ENCODE results near the gene ILKAP. TPM values are rescaled to one million over a fixed set of nuclear protein-coding genes. Genes with fewer than 3 reads are reported as not detected.

ILKAP gene
- polyA plus RNA-seq, 2 of the 4 experiments (the other 2 are of a cell fraction) = 36.3 to 41.4 TPM

DNA sequence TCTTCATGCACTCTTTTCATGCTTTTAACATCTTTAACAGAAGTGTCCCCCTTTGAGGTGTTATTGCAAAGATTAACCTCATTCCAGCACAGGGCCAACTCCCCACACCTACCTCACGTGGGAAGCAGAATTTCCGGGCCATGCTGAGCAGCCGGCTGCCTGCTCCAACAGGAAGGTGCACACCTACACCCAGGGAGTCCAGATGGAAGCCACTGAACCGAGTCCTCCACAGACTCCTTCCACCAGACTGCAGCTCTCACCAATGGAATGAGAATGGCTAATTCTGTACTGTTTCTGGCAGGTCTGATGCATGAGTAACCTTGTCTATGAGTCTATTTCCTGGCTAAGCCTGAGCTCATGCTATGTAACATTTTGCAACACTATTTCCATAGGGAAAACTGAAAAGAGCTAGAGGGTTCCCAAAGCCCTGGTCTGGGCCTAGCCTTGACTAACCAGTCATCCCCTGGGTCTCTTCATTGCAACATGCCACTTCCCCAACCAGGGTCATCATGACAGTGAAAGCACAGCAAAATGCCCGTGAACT is 33.7 kb downstream of the ILKAP start:
- FAIRE-seq = no peak
- ATAC-seq = peak; percentile 45 to 56
- POLR2A ChIA-PET = interaction anchor here (0.7 to 1.0 kb wide), 3 partner anchors 70 to 109 kb away, joined by 3 to 4 read pairs (median 3); partner anchors contain the start of genes HES6 and SCLY
- peak overlapping the region; percentile 88 to 89 for H3K27ac ChIP-seq
- 44% methylated on average over 5 of the region's 5 CpGs for WGBS (ENCODE audit: missing lambda C conversion rate)
- peaks cover 33% of the 10 kb centered on the region for H3K4me1 ChIP-seq
- TF ChIP-seq FOSL2 (IDR thresholded peaks at IDR 0.05) = 0 out of 2 replicates have a peak, but pooled peaks have one; percentile 24
- TF ChIP-seq FOSL2 (CRISPR knock-in tag; IDR thresholded peaks at IDR 0.05) = peak; percentile 19; the same call in 1 of the 2 replicates
- TF ChIP-seq, protein P1, sequence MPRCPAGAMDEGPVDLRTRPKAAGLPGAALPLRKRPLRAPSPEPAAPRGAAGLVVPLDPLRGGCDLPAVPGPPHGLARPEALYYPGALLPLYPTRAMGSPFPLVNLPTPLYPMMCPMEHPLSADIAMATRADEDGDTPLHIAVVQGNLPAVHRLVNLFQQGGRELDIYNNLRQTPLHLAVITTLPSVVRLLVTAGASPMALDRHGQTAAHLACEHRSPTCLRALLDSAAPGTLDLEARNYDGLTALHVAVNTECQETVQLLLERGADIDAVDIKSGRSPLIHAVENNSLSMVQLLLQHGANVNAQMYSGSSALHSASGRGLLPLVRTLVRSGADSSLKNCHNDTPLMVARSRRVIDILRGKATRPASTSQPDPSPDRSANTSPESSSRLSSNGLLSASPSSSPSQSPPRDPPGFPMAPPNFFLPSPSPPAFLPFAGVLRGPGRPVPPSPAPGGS (IDR thresholded peaks at IDR 0.05) = no peak
- TF ChIP-seq CEBPB (IDR thresholded peaks at IDR 0.05) = peak; percentile 44 to 60; a peak in 2 of 4 replicates
- peak overlapping the region; percentile 15; the same call in 1 of the 3 replicates for H3K4me3 ChIP-seq
- peak overlapping the region; percentile 68 for H3K4me2 ChIP-seq
- peak; percentile 30 to 46 for DNase-seq (ENCODE audit: low read depth in 1 of 2, low spot score in 1 of 2)
- no peaks in the 10 kb centered on the region for H3K9me3 ChIP-seq
- CTCF ChIA-PET = interaction anchor here (1.1 to 3.7 kb wide), 3 partner anchors 9 to 93 kb away, joined by 3 to 15 read pairs (median 3); no protein-coding TSS in a partner anchor

- Histone ChIP-seq H3K4me3 (peak overlapping the region; percentile 15; the same call in 1 of the 3 replicates), H3K4me2 (peak overlapping the region; percentile 68), H3K4me1 (peaks cover 33% of the 10 kb centered on the region), H3K27ac (peak overlapping the region; percentile 88 to 89), H3K9me3 (no peaks in the 10 kb centered on the region)
- TF ChIP-seq CEBPB (IDR thresholded peaks at IDR 0.05) (0 out of 4 replicates have a peak, but pooled peaks of 1 of the 2 experiments have one; percentile 20), CBX8 (IDR thresholded peaks at IDR 0.05) (no peak), NR3C1 (IDR thresholded peaks at IDR 0.05) (no peak)
- TF ChIP-seq, protein P2, sequence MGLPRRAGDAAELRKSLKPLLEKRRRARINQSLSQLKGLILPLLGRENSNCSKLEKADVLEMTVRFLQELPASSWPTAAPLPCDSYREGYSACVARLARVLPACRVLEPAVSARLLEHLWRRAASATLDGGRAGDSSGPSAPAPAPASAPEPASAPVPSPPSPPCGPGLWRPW (IDR thresholded peaks at IDR 0.05) = no peak
- TF ChIP-seq, protein P3, sequence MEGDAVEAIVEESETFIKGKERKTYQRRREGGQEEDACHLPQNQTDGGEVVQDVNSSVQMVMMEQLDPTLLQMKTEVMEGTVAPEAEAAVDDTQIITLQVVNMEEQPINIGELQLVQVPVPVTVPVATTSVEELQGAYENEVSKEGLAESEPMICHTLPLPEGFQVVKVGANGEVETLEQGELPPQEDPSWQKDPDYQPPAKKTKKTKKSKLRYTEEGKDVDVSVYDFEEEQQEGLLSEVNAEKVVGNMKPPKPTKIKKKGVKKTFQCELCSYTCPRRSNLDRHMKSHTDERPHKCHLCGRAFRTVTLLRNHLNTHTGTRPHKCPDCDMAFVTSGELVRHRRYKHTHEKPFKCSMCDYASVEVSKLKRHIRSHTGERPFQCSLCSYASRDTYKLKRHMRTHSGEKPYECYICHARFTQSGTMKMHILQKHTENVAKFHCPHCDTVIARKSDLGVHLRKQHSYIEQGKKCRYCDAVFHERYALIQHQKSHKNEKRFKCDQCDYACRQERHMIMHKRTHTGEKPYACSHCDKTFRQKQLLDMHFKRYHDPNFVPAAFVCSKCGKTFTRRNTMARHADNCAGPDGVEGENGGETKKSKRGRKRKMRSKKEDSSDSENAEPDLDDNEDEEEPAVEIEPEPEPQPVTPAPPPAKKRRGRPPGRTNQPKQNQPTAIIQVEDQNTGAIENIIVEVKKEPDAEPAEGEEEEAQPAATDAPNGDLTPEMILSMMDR (IDR thresholded peaks at IDR 0.05) = no peak
- FAIRE-seq = no peak
- POLR2A ChIA-PET = interaction anchor here (0.7 to 1.0 kb wide), 3 partner anchors 70 to 108 kb away, joined by 3 to 4 read pairs (median 3); partner anchors contain the start of genes HES6 and SCLY
- 35% methylated on average over 5 of the region's 6 CpGs for WGBS (ENCODE audit: missing lambda C conversion rate)
- ATAC-seq = peak in 1 of 2 experiments; percentile 6; a peak in 3 of 6 replicates
- CTCF ChIA-PET = interaction anchor here (1.1 to 3.7 kb wide), 3 partner anchors 8 to 94 kb away, joined by 3 to 15 read pairs (median 3); no protein-coding TSS in a partner anchor
- DNase-seq (ENCODE audit: low read depth in 1 of 2, low spot score in 1 of 2) = peak; percentile 36 to 63
These were observed 34.3 kb downstream of the ILKAP start for GRCh38 chr2:238169048-238169707.

GRCh38 chr2:238168196-238169047 is 35.1 kb downstream of the ILKAP start:
- no peak for DNase-seq (ENCODE audit: low read depth in 1 of 2, low spot score in 1 of 2)
- TF ChIP-seq, protein P4, sequence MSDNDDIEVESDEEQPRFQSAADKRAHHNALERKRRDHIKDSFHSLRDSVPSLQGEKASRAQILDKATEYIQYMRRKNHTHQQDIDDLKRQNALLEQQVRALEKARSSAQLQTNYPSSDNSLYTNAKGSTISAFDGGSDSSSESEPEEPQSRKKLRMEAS (IDR thresholded peaks at IDR 0.05) = no peak
- no peak for TF ChIP-seq CBX8 (IDR thresholded peaks at IDR 0.05)
- TF ChIP-seq PHF8 (IDR thresholded peaks at IDR 0.05; ENCODE audit: borderline replicate concordance, low read depth) = no peak
- H3K4me2 ChIP-seq = peak overlapping the region; percentile 68
- ChIA-PET CTCF (interaction anchor here (1.0 kb wide), 1 partner anchor 95 kb away, joined by 3 read pairs; no protein-coding TSS in a partner anchor), POLR2A (no interaction called here)
- H3K9me3 ChIP-seq = no peaks in the 10 kb centered on the region
- peak overlapping the region; percentile 88 to 89 for H3K27ac ChIP-seq
- 94% methylated on average over 13 of the region's 13 CpGs for WGBS (ENCODE audit: missing lambda C conversion rate)
- H3K4me1 ChIP-seq = peaks cover 35% of the 10 kb centered on the region
- H3K4me3 ChIP-seq = no peak overlapping the region
- no peak for ATAC-seq
- no peak for FAIRE-seq

GRCh38 chr2:238167761-238168160 is 35.7 kb downstream of the ILKAP start:
- Histone ChIP-seq H3K4me1 (peaks cover 38% of the 10 kb centered on the region), H3K27ac (peak overlapping the region; percentile 88 to 89; a peak in 5 of 6 replicates), H3K4me3 (no peak overlapping the region), H3K9me3 (no peaks in the 10 kb centered on the region), H3K4me2 (no peak overlapping the region)
- ChIA-PET POLR2A (interaction anchor here (0.7 kb wide), 1 partner anchor 72 kb away, joined by 3 read pairs; the partner anchor contains the start of gene HES6), CTCF (interaction anchor here (1.0 kb wide), 1 partner anchor 95 kb away, joined by 3 read pairs; no protein-coding TSS in a partner anchor)
- WGBS (ENCODE audit: missing lambda C conversion rate) = 88% methylated on average over 8 of the region's 8 CpGs
- no peak for ATAC-seq
- DNase-seq (ENCODE audit: low read depth in 1 of 2, low spot score in 1 of 2) = no peak
- TF ChIP-seq RNF2 (IDR thresholded peaks at IDR 0.05; ENCODE audit: borderline replicate concordance, low read depth) (no peak), SMC3 (IDR thresholded peaks at IDR 0.05) (no peak)
- no peak for FAIRE-seq
